ENCODE data around the gene DENND2C.

DENND2C gene

DNA sequence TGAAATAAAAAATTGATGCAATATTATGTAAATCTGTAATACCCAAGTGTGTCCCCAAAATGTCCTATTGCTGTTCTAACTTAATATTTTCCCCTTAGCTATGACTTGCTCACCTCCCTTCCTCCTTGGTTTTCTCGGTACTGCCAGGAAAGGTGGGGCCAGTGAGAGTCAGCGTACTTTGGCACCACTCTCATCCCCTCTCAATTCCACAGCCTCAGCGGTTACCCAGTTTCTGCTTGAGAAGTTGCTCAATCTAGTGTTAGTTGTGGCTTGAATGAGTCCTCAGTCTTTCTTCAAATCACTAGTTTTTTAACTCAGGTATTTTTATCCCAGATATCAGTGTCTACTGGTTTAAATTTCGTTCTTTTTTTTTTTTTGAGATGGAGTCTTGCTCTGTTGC is 120.7 kb downstream of the DENND2C start:
- TF ChIP-seq, protein P1, sequence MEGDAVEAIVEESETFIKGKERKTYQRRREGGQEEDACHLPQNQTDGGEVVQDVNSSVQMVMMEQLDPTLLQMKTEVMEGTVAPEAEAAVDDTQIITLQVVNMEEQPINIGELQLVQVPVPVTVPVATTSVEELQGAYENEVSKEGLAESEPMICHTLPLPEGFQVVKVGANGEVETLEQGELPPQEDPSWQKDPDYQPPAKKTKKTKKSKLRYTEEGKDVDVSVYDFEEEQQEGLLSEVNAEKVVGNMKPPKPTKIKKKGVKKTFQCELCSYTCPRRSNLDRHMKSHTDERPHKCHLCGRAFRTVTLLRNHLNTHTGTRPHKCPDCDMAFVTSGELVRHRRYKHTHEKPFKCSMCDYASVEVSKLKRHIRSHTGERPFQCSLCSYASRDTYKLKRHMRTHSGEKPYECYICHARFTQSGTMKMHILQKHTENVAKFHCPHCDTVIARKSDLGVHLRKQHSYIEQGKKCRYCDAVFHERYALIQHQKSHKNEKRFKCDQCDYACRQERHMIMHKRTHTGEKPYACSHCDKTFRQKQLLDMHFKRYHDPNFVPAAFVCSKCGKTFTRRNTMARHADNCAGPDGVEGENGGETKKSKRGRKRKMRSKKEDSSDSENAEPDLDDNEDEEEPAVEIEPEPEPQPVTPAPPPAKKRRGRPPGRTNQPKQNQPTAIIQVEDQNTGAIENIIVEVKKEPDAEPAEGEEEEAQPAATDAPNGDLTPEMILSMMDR (IDR thresholded peaks at IDR 0.05; ENCODE audit: low read depth, low read length, missing control alignments), result no peak
- H3K4me3 ChIP-seq (ENCODE audit: low read depth, low read length), result no peak overlapping the region
- in situ Hi-C loops (cut with HindIII; ENCODE audit: low sequenced_read_pairs), result no loop called here
- no peak for DNase-seq (ENCODE audit: low read depth)

DNA sequence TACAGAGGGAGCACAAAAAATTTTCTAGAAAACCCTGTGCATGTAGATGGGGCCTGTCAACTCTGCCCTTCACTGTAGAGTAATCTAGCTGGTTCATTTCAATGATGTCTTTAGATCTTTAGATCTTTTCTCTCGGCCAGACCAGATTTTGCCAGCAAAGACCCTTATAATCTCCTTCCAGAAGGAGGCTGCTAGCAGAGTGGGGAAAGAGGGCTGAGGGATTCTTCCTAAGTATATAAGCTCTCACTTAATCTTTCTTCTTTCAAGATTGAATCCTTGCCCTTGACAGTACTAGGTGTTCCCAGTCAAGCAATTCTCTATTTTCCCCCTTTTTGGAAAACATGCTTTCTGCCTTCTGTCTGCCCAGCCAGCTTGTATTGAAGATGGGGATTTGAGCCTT is 122.8 kb downstream of the DENND2C start:
- TF ChIP-seq, protein P1 (IDR thresholded peaks at IDR 0.05; ENCODE audit: low read depth, low read length, missing control alignments), result no peak
- in situ Hi-C loops (cut with HindIII; ENCODE audit: low sequenced_read_pairs), result no loop called here
- no peak overlapping the region for H3K4me3 ChIP-seq (ENCODE audit: low read depth, low read length)

DNA sequence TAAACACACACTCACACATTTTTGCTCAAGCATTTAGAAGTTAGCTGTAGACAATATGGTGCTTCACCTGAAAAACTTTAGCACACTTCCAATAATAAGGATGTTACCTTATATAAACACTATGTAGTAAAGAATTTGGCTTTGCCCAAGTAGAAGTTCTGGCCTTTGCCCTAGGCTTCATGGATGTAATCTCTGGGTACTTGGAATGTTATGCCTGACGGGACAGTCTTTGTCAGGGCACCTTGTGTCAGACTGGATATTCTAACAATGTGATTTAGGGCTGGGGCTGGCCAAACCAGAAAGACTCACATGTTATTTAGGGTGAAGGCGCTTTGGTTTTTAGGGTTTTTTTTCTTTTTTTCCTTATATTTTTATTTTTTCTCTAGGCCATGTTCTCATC is 124.1 kb downstream of the DENND2C start:
- TF ChIP-seq, protein P1 (IDR thresholded peaks at IDR 0.05; ENCODE audit: low read depth, low read length, missing control alignments), result no peak
- in situ Hi-C loops (cut with HindIII; ENCODE audit: low sequenced_read_pairs), result no loop called here
- no peak for DNase-seq (ENCODE audit: low read depth)
- H3K4me3 ChIP-seq (ENCODE audit: low read depth, low read length), result no peak overlapping the region

More for the DNA sequence above, 122.8 kb downstream of the DENND2C start:
- no peak for DNase-seq (ENCODE audit: low read depth)

DNA sequence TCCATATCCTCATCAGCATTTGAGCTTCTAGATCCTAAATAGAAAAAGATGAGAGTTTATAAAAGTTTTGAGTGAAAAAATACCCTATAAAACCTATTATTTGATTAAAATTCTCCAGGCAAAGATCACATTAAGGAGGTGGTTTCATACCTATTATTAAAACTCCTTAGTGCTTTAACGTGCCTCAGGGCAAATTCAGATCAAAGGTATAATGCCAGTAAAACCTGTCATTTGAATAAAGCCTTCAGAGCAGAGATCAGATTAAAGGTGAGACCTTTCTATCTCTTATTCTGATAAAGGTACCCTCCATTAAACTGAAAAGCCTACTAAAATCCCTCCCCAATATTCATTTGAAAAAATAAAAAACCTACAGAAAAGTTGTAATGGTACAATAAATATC is 124.5 kb downstream of the DENND2C start:
- H3K4me3 ChIP-seq (ENCODE audit: low read depth, low read length), result no peak overlapping the region
- TF ChIP-seq, protein P1 (IDR thresholded peaks at IDR 0.05; ENCODE audit: low read depth, low read length, missing control alignments), result no peak
- DNase-seq (ENCODE audit: low read depth), result no peak
- in situ Hi-C loops (cut with HindIII; ENCODE audit: low sequenced_read_pairs), result no loop called here

DNA sequence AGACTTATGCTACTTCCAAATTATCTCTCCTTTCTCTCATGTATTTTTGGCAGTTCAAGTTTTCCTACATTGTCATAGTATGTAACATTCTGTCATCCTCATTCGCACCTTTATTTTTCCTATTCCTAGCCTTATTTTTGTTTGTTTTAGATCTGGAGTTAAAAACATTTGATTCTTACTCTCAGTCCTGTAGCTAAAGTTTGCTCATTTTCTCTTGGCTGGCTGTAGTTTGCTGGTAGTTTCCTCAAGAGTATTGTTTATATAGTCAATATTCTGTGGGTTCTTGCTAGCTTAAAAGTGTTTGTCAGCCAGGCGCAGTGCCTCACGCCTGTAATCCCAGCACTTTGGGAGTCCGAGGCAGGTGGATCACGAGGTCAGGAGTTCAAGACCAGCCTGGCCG is 129.0 kb downstream of the DENND2C start:
- in situ Hi-C loops (cut with HindIII; ENCODE audit: low sequenced_read_pairs), result no loop called here
- TF ChIP-seq, protein P1 (IDR thresholded peaks at IDR 0.05; ENCODE audit: low read depth, low read length, missing control alignments), result no peak

DNA sequence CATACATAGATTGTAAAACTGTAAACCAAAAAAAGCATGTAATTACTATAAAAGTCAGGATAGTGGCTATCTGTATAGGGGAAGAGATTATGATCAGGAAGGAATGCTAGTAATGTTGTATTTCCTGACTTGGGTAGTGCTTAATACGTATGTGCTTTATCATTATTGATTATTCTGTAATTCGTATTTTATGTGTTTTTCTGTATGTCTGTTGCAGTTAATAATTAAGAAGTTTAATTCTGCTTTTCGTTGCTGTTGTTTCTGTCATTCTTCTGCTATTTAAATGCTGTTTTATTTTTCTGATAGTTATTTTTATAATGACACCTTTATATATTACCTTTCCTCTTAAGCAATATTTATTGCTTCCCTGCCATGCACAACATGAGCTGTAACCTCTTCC is 129.6 kb downstream of the DENND2C start:
- in situ Hi-C loops (cut with HindIII; ENCODE audit: low sequenced_read_pairs), result no loop called here
- no peak overlapping the region for H3K4me3 ChIP-seq (ENCODE audit: low read depth, low read length)
- TF ChIP-seq, protein P1 (IDR thresholded peaks at IDR 0.05; ENCODE audit: low read depth, low read length, missing control alignments), result no peak
- DNase-seq (ENCODE audit: low read depth), result no peak

More for the DNA sequence above, 129.0 kb downstream of the DENND2C start:
- no peak overlapping the region for H3K4me3 ChIP-seq (ENCODE audit: low read depth, low read length)
- no peak for DNase-seq (ENCODE audit: low read depth)

DNA sequence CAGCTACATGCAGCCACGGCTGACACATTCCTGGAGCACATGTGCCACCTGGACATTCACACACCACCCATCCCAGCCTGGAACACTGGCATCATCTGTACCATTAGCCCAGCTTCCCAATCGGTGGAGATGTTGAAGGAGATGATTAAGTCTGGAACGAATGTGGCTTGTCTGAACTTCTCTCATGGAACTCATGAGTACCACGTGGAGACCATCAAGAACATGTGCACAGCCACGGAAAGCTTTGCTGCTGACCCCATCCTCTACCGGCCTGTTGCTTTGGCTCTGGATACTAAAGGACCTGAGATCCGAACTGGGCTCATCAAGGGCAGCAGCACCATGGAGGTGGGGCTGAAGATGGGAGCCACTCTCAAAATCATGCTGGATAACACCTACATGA is 133.8 kb downstream of the DENND2C start:
- no peak overlapping the region for H3K4me3 ChIP-seq (ENCODE audit: low read depth, low read length)
- DNase-seq (ENCODE audit: low read depth), result no peak
- TF ChIP-seq, protein P1 (IDR thresholded peaks at IDR 0.05; ENCODE audit: low read depth, low read length, missing control alignments), result no peak
- in situ Hi-C loops (cut with HindIII; ENCODE audit: low sequenced_read_pairs), result no loop called here
